GM19023 (cell line): Measurements from ENCODE around the gene NR0B2.
"Not testable (repeated sequence)": the region's sequence is repeated elsewhere in the genome, so short reads cannot be mapped to it uniquely, and the experiment has no call there.

Source experiments
- ATAC-seq: cut with Tn5 transposase; IDR thresholded peaks from one replicate; pipeline ENCODE4 v1.9.1; 2021; ENCODE audit warnings: mild to moderate bottlenecking, moderate library complexity; ENCODE audit not compliant: unreplicated experiment

Gene NR0B2

DNA sequence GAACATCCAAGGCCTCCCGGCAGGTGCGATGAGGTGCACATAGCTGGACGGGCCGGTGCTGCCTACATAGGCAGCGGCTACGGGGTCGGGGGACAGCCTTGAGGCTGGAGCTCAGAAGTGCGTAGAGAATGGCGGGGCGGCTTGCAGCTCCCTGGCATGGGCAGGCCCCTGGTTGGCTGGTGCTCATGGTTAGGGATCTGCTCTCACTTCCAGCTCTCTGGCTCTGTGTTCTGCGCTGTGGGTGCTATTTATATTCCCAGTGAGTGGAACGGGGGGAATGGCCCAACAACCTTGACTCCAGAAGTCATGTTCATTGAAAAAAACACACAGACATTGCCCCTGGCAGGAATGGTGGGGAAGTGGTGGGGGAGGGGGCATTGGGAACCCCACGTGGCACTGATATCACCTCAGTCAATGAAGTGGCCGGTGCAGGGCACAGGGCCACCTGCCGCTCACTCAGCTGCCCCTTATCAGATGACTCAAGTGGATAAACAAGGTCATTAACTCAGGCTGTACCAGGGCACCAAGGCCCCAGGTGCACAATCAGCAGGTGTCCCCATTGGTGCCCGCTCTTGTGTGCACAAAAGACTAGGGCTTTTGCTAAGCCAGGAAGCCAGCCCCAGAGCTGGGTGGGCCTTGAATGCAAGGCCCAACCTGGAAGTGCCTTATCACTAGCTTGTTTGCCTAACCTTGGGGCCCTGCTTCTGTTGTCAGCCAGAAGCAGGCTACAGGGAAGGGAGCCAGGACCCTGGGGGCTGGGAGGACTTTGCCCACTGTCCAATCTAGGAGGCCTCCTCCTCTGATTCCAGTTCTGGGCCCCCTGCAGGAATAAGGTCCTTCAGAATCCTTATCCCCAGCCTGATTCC lies at the start of gene NR0B2:
Gene NR0B2, minus strand, starts transcription at position 222 of the 866 bp plus-strand sequence. Its CDS starts 35 bp downstream, at position 187.
- ATAC-seq = no peak

DNA sequence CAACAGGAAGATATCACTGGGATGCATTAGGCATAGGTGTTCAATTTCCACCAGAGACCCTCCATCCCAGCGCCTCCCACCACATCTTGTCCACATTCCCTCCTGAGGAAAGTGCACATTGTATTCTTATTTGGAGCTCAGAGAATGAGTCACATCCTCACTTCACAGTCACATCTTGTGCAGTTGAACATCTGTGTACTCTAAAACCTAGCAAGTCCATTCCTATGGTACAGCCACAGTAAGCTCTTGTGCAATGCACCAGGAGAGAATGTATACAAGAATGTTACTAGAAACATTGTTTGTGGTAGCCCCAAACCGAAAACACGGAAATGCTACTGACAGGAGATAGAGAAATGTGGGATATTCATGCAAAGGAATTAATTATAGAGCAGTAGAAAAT lies 48.1 kb upstream of the NR0B2 start:
- ATAC-seq = no peak

DNA sequence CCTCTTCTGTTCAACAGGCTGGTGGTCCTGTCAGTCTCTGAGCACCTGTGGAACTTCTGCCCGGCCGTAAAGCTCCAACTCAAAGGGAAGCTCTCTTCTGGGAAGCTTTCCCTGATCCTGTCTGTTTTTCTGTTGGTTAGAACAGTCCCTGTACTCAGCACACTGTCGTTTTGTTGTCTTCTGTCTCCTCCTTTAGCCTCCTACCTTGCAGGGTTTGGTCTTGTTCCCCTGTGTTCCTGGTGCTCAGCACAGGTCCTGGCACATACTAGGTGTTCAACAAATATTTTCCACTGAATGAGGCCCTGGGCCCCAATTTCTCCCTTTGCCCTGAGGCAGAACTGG lies 46.8 kb upstream of the NR0B2 start:
- no peak for ATAC-seq

DNA sequence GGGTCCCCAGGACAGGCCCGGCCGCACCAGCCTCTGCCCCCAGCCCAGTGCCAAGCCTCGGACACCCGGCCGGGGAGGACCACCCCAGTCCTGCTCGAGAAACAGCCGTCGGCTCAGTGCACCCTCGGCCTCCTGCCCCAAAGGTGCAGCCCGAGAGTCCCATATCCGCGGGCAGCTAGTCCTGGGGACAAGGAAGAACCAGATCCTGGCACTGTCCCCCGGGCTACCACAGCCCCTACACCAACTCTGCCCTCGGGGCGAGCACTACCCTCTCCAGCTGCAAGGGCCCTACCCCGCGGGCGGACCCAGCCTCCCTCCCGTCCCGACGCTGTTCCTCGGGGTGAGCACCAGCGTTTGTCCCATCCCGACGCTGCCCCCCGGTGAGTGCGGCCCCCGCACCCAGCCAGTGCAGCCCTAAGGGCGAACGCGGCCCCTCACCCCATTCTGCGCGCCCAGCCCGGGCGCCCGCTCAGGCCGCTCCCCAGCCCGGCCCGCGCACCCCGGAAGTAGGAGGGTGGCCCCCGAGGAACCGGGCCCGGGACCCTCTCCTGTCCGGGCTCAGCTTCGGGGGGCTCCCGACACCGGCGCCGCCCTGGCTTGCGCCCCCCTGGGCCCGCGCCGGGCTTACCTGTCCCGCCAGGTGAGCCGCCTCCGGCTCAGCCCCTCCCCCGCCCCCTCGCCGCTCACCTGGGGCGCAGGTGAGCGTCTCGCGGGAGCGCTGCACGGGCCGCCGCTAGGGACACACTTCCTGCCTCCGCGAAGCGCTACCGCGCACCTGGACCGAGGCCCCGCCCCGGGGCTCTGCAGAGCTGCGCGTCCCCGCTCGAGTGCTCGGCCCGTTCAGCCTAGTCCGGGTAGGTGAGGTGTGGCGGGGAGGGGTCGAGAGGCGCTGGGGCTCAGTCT lies 46.2 kb upstream of the NR0B2 start, which contains the start of gene KDF1:
Gene KDF1, minus strand, starts transcription at position 747 of the 903 bp plus-strand sequence. CDS start 8,088 bp downstream, outside the sequence.
- no peak for ATAC-seq

GRCh38 chr1:26959270-26959669 lies 45.5 kb upstream of the NR0B2 start:
- ATAC-seq = no peak

DNA sequence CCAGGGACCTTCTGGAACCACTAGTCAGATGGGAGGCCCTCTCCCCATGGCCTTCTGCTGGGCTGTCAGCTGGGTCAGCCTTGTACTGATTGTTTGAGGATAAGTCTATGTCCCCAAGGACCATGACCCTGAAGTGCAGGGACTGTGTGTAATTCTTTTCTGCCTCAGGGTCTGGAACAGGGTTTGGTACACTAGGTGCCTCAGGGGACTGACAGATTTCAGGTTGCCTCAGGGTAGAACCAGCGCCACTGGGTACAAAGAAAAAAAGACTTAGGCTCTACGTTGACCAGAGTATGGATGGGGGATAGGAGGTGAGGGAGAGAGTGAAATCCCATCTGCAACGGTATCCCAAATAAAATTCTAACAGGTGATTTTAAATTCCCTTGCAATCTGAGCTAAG lies 43.5 kb upstream of the NR0B2 start:
- ATAC-seq = no peak

DNA sequence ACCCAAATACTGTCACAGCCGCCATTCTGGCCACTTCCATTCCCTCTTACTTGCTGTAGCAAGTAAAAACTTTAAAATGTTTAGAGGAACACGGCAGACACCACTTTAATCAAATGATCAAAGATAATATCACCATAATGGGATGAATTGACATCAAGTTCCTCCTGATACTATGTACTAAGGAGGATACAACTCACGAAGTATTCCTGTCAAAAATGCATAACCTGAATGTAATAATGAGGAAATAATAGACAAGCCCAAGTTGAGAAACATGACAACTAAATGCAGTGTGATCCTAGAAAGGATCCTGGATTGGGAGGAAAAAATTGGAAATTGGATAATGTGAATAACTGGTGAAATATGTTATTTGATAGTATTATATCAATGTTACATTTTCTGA lies 42.5 kb upstream of the NR0B2 start:
- no peak for ATAC-seq

DNA sequence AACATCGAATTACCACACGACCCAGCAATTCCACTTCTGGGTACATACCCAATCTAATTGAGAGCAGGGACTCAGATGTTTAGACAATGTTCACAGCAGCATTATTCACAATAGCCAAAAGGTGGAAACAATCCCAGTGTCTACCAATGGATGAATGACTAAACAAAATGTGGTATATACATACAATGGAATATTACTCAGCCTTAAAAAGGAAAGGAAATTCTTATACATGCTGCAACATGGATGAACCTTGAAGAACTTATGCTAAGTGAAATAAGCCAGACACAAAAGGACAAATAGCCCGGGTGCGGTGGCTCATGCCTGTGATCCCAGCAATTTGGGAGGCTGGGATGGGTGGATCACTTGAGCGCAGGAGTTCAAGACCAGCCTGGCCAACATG lies 39.6 kb upstream of the NR0B2 start:
- ATAC-seq = no peak

DNA sequence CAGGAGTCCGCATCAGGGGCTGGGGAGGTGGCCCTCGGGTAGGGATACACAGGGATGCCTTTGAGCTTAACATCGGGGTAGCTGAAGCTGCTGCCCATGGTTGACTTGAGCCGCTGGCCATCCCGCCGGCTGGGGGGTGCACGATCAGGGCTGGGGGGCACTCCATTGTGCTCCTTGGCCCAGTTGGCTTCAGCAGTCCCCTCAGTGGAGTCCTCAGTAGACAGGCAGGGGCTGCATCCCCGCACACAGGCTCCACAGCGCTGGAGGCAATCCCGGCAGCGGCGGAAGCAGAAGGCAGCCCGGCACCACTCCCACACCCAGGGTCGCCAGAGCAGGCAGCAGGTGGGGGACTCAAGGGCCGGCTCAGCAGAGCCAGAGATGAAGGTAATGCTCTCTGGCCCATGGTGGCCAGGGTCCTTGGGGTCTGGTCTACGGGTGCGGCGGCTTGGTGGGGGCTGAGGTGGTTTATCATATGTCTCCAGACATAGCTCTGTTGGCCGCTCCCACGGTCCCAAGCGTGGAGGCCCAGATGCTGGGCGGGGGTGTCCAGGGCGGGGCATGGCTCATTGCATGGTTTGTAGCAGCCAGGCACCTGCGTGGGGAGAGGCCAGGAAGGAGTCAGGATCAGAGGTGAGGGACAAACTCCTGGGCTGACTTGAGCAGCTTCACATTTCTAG lies 38.2 kb upstream of the NR0B2 start:
- ATAC-seq = no peak

- no peak for ATAC-seq
Observed at GRCh38 chr1:26951216-26951615, 37.4 kb upstream of the NR0B2 start.

GRCh38 chr1:26950602-26951001 lies 36.8 kb upstream of the NR0B2 start:
- ATAC-seq = no peak

DNA sequence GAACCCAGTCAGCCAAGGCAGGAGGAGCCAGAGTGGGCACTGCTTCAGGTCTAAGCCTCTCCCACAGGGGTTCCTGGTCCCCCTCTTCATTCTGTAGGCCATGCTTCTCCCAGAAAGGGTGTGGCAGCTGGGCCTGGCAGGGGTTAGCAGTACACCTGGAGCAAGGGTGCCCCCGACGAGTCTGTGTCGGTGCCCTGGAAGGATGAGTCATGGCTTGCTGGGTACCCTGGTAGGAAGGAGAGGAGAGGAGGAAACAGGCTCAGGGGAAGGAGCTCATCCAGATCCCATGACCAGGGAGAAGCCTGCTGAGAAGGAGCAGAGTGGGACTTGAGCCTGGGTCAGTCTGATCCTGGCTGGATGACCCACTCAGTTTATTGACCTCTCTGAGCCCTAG lies 36.1 kb upstream of the NR0B2 start:
- no peak for ATAC-seq

GRCh38 chr1:26949266-26949925 lies 35.6 kb upstream of the NR0B2 start:
- no peak for ATAC-seq

DNA sequence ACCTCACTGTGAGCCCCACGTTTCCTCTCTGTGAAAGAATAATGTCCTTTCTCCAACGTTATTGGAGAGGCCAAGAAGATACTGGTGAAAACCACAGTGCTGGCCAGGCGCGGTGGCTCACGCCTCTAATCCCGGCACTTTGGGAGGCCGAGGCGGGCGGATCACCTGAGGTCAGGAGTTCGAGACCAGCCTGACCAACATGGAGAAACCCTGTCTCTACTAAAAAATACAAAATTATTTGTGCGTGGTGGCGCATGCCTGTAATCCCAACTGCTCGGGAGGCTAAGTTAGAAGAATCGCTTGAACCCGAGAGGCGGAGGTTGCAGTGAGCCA lies 34.9 kb upstream of the NR0B2 start:
- ATAC-seq = not testable (repeated sequence)

DNA sequence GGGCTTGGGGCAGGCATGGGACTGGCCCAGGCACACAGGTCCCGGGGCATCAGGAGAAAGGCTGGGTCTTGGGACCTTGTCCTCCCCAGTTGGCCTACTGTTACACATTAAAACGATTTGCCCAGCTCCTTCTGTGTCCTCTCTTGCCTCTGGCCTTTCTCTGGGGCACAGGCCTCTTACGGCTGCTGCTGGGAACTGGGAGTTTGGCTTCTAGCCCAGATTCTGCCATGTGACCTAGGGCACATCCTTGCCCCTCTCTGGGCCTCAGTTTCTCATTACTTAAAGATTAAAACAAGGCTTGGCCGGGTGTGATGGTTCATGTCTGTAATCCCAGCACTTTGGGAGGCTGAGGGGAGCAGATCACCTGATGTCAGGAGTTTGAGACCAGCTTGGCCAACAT lies 32.5 kb upstream of the NR0B2 start:
- ATAC-seq = no peak

- no peak for ATAC-seq
Observed at GRCh38 chr1:26945728-26946127, 32.0 kb upstream of the NR0B2 start.

DNA sequence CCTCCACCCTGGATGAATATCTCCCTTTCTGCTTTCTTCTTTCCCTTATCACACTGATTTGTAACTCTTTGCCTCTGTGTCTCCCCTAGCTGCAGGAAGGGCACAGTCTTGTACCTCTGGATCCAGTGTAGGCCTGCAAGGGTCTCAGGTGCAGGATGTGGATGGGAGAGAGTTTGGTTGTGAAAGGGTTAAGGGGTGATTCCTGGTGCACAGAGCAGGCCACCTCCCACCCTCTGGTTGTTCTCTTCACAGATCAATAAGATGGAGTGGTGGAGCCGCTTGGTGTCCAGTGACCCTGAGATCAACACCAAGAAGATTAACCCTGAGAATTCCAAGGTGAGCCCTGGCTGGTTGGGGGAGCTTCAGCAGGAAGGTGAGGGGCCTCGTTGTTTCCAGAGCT lies 31.4 kb upstream of the NR0B2 start:
- ATAC-seq = no peak

- ATAC-seq = no peak
Observed at GRCh38 chr1:26942656-26943055, 28.9 kb upstream of the NR0B2 start.

GRCh38 chr1:26941311-26941710 lies 27.5 kb upstream of the NR0B2 start:
- ATAC-seq = no peak

- ATAC-seq = no peak
Observed at GRCh38 chr1:26938659-26939025, 24.9 kb upstream of the NR0B2 start.
